OCI-LY3 (cell line): ENCODE results near the gene PRDX5.

Source experiments
- H2AFZ ChIP-seq: fragments of 200-600, 300-600 bp; shearing (Covaris generic); 2 replicates; pipeline ENCODE4 v1.6.0; 2014; ENCODE audit warnings: antibody characterized with exemption, low read depth, low read length
- H3K27ac ChIP-seq: fragments of 200-600, 300-600 bp; sonication (generic); 2 replicates; pipeline ENCODE4 v1.5.1; 2014; ENCODE audit warnings: mild to moderate bottlenecking, low read length, moderate library complexity, mixed read lengths
- H3K27me3 ChIP-seq: fragments of 200-600, 300-600 bp; sonication (generic); 2 replicates; pipeline ENCODE4 v1.6.1; 2014; ENCODE audit warnings: low read depth, low read length, mixed read lengths
- H3K36me3 ChIP-seq: fragments of 200-600, 300-600 bp; sonication (generic); replicated peaks from 2 replicates; pipeline ENCODE3; 2014; ENCODE audit warnings: low read depth, low read length, mixed read lengths
- H3K4me1 ChIP-seq: fragments of 300-600, 200-600 bp; sonication (generic); 2 replicates; pipeline ENCODE4 v1.6.1; 2014; ENCODE audit warnings: low read length, mixed read lengths
- H3K4me2 ChIP-seq: fragments of 200-600, 300-600 bp; sonication (generic); 2 replicates; pipeline ENCODE4 v1.6.1; 2014; ENCODE audit warnings: low read length, mixed read lengths
- H3K4me3 ChIP-seq: fragments of 300-600, 200-600 bp; sonication (generic); 2 replicates; pipeline ENCODE4 v1.5.1; 2014; ENCODE audit warnings: antibody characterized with exemption, mild to moderate bottlenecking, low read length, moderate library complexity
- H3K79me2 ChIP-seq: fragments of 300-600, 200-600 bp; shearing (Covaris generic); 2 replicates; pipeline ENCODE4 v1.6.1; 2014; ENCODE audit warnings: mild to moderate bottlenecking, low read length, mixed read lengths
- H3K9ac ChIP-seq: fragments of 300-600, 200-600 bp; shearing (Covaris generic); 2 replicates; pipeline ENCODE4 v1.6.0; 2014; ENCODE audit warnings: mild to moderate bottlenecking, low read length, moderate library complexity
- H3K9me3 ChIP-seq: fragments of 200-600, 300-600 bp; shearing (Covaris generic); 2 replicates; pipeline ENCODE4 v1.6.1; 2014; ENCODE audit warnings: low read length, mixed read lengths; ENCODE audit not compliant: insufficient read depth
- H4K20me1 ChIP-seq: fragments of 200-600, 300-600 bp; sonication (generic); 2 replicates; pipeline ENCODE4 v1.6.1; 2016; ENCODE audit warnings: low read length, mixed read lengths; ENCODE audit not compliant: insufficient read depth
- EZH2phosphoT487 ChIP-seq: fragments of 200-600 bp; shearing (Covaris generic); IDR thresholded peaks from 2 replicates; pipeline ENCODE4 v1.6.1; 2018; ENCODE audit warnings: antibody characterized with exemption, mixed run types, low read depth
- TF ChIP-seq, protein P1 (sequence below): fragments of 200-600, 300-600 bp; sonication (generic); IDR thresholded peaks from 2 replicates; pipeline ENCODE4 v1.5.1; 2014; ENCODE audit warnings: antibody characterized with exemption, low read length, low read depth

The PRDX5 gene

GRCh38 chr11:64341851-64342791, 24.2 kb downstream of the PRDX5 start:
- H3K4me2 ChIP-seq = peak overlapping the region; percentile 20
- H3K9ac ChIP-seq = no peak overlapping the region
- H3K79me2 ChIP-seq = peaks cover 22% of the 10 kb centered on the region
- H3K4me1 ChIP-seq = peaks cover 37% of the 10 kb centered on the region
- H3K9me3 ChIP-seq = no peaks in the 10 kb centered on the region
- peak overlapping the region; percentile 38; the same call in 1 of the 2 replicates for H3K4me3 ChIP-seq
- H2AFZ ChIP-seq = no peak overlapping the region
- TF ChIP-seq EZH2phosphoT487 = no peak
- TF ChIP-seq, protein P1, sequence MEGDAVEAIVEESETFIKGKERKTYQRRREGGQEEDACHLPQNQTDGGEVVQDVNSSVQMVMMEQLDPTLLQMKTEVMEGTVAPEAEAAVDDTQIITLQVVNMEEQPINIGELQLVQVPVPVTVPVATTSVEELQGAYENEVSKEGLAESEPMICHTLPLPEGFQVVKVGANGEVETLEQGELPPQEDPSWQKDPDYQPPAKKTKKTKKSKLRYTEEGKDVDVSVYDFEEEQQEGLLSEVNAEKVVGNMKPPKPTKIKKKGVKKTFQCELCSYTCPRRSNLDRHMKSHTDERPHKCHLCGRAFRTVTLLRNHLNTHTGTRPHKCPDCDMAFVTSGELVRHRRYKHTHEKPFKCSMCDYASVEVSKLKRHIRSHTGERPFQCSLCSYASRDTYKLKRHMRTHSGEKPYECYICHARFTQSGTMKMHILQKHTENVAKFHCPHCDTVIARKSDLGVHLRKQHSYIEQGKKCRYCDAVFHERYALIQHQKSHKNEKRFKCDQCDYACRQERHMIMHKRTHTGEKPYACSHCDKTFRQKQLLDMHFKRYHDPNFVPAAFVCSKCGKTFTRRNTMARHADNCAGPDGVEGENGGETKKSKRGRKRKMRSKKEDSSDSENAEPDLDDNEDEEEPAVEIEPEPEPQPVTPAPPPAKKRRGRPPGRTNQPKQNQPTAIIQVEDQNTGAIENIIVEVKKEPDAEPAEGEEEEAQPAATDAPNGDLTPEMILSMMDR = no peak
- H3K27ac ChIP-seq = no peak overlapping the region
- H3K27me3 ChIP-seq = no peaks in the 10 kb centered on the region
- peaks cover 17% of the 10 kb centered on the region for H4K20me1 ChIP-seq
- peaks cover 59% of the 10 kb centered on the region for H3K36me3 ChIP-seq

- Histone ChIP-seq H3K9ac (no peak overlapping the region), H3K4me3 (no peak overlapping the region), H3K4me2 (no peak overlapping the region), H3K9me3 (no peaks in the 10 kb centered on the region), H3K4me1 (peaks cover 35% of the 10 kb centered on the region), H3K27ac (no peak overlapping the region), H3K79me2 (peaks cover 17% of the 10 kb centered on the region), H3K27me3 (no peaks in the 10 kb centered on the region), H3K36me3 (peaks cover 56% of the 10 kb centered on the region), H4K20me1 (peaks cover 22% of the 10 kb centered on the region), H2AFZ (no peak overlapping the region)
- no peak for TF ChIP-seq EZH2phosphoT487
- TF ChIP-seq, protein P1 = no peak
Measured at GRCh38 chr11:64342869-64343745, 25.2 kb downstream of the PRDX5 start.

- no peak for TF ChIP-seq EZH2phosphoT487
- TF ChIP-seq, protein P1 = peak; percentile 36
- Histone ChIP-seq H3K27me3 (no peaks in the 10 kb centered on the region), H2AFZ (no peak overlapping the region), H3K4me3 (no peak overlapping the region), H3K9me3 (no peaks in the 10 kb centered on the region), H3K9ac (no peak overlapping the region), H3K36me3 (peaks cover 53% of the 10 kb centered on the region), H3K79me2 (peaks cover 15% of the 10 kb centered on the region), H3K27ac (no peak overlapping the region), H3K4me2 (no peak overlapping the region), H3K4me1 (peaks cover 26% of the 10 kb centered on the region), H4K20me1 (peaks cover 22% of the 10 kb centered on the region)
Measured at GRCh38 chr11:64343767-64344559, 26.0 kb downstream of the PRDX5 start.
